HL-60/S4 (cell line): ENCODE measurements around the gene ZNF500.

Experiments
- in situ Hi-C: fragments of 300-500 bp; cut with MboI; formaldehyde crosslinking; loops from 2 replicates; pipeline ENCODE4 v1.14.3; 2022; ENCODE audit warnings: low sequenced_read_pairs

Gene ZNF500

GRCh38 chr16:4766875-4767628 is at the start of gene ZNF500:
Gene ZNF500 (minus strand): TSS chr16:4767162. CDS start chr16:4765978, 1,184 bp downstream.
- in situ Hi-C loops = no loop called here

- in situ Hi-C loops = no loop called here
Observed at GRCh38 chr16:4814542-4815173, 47.7 kb upstream of the ZNF500 start.

GRCh38 chr16:4814046-4814445 is 47.1 kb upstream of the ZNF500 start:
- in situ Hi-C loops = no loop called here

- in situ Hi-C loops = no loop called here
Observed at GRCh38 chr16:4813251-4814003, 46.5 kb upstream of the ZNF500 start.

- in situ Hi-C loops = no loop called here
Observed at GRCh38 chr16:4811773-4812172, 44.8 kb upstream of the ZNF500 start.

- in situ Hi-C loops = no loop called here
Observed at GRCh38 chr16:4811242-4811641, 44.3 kb upstream of the ZNF500 start.

GRCh38 chr16:4806280-4806679 is 39.3 kb upstream of the ZNF500 start:
- in situ Hi-C loops = no loop called here

- in situ Hi-C loops = no loop called here
Observed at GRCh38 chr16:4805231-4805630, 38.3 kb upstream of the ZNF500 start.

- in situ Hi-C loops = no loop called here
Observed at GRCh38 chr16:4803898-4804762, 37.2 kb upstream of the ZNF500 start.

- in situ Hi-C loops = no loop called here
Observed at GRCh38 chr16:4803401-4803844, 36.5 kb upstream of the ZNF500 start.

- in situ Hi-C loops = no loop called here
Observed at GRCh38 chr16:4802659-4803287, 35.8 kb upstream of the ZNF500 start.

GRCh38 chr16:4801962-4802658 is 35.1 kb upstream of the ZNF500 start, which contains the start of gene ROGDI:
Gene ROGDI (minus strand): TSS chr16:4802633. CDS start chr16:4802571, 62 bp downstream.
- in situ Hi-C loops = no loop called here

GRCh38 chr16:4801051-4801961 is 34.3 kb upstream of the ZNF500 start:
- in situ Hi-C loops = no loop called here

- in situ Hi-C loops = no loop called here
Observed at GRCh38 chr16:4800290-4801041, 33.5 kb upstream of the ZNF500 start.

GRCh38 chr16:4799171-4799855 is 32.4 kb upstream of the ZNF500 start:
- in situ Hi-C loops = no loop called here

- in situ Hi-C loops = no loop called here
Observed at GRCh38 chr16:4798456-4798855, 31.5 kb upstream of the ZNF500 start.

GRCh38 chr16:4797805-4798252 is 30.9 kb upstream of the ZNF500 start:
- in situ Hi-C loops = no loop called here
